ENCODE results near the gene SRF.

The SRF gene

DNA sequence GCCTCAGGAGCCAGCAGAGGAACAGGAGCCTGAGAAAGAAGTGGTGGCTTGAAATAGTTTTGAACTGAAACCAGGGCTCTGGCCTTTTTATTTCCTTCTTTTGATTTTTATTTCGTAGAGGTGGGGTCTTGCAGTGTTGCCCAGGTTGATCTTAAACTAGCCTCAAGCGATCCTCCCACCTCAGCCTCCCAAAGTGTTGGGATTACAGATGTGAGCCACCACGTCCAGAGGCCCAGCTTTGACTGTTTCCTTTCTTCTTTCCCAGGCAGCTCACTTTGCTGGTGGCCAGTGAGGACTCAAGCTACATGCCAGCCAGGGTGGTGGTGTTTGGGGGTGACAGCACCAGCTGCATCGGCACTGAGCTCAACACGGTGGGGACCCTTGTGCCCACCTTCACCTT is 31.4 kb downstream of the SRF start:
- Histone ChIP-seq H3K27me3 (ENCODE audit: insufficient read depth, low read length, poor library complexity, severe bottlenecking) (no peaks in the 10 kb centered on the region), H2AFZ (ENCODE audit: low read length) (no peak overlapping the region), H3K36me3 (ENCODE audit: insufficient read depth, low read length) (peaks cover 3% of the 10 kb centered on the region; the same call in 1 of the 2 replicates), H3K9ac (ENCODE audit: low read depth, low read length, poor library complexity, severe bottlenecking) (no peak overlapping the region), H3F3A (ENCODE audit: low read depth) (no peaks in the 10 kb centered on the region), H3K9me2 (replicated peaks; ENCODE audit: low read depth, low read length) (no peaks in the 10 kb centered on the region), H3K79me2 (ENCODE audit: insufficient read depth, low read length) (no peaks in the 10 kb centered on the region), H3K4me2 (ENCODE audit: low read depth, low read length, poor library complexity, severe bottlenecking) (no peak overlapping the region), H4K20me1 (ENCODE audit: insufficient read depth, low read length, poor library complexity, severe bottlenecking) (no peaks in the 10 kb centered on the region), H3K4me1 (ENCODE audit: insufficient read depth, low read length, poor library complexity, severe bottlenecking) (no peaks in the 10 kb centered on the region), H3K9me3 (ENCODE audit: insufficient read depth, low read depth, low read length) (no peaks in the 10 kb centered on the region), H3K4me3 (ENCODE audit: low read length, poor library complexity, severe bottlenecking) (no peak overlapping the region)
- TF ChIP-seq EZH2phosphoT487 (IDR thresholded peaks at IDR 0.05; ENCODE audit: borderline replicate concordance): no peak
- TF ChIP-seq, protein P1, sequence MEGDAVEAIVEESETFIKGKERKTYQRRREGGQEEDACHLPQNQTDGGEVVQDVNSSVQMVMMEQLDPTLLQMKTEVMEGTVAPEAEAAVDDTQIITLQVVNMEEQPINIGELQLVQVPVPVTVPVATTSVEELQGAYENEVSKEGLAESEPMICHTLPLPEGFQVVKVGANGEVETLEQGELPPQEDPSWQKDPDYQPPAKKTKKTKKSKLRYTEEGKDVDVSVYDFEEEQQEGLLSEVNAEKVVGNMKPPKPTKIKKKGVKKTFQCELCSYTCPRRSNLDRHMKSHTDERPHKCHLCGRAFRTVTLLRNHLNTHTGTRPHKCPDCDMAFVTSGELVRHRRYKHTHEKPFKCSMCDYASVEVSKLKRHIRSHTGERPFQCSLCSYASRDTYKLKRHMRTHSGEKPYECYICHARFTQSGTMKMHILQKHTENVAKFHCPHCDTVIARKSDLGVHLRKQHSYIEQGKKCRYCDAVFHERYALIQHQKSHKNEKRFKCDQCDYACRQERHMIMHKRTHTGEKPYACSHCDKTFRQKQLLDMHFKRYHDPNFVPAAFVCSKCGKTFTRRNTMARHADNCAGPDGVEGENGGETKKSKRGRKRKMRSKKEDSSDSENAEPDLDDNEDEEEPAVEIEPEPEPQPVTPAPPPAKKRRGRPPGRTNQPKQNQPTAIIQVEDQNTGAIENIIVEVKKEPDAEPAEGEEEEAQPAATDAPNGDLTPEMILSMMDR (conservative IDR thresholded peaks at IDR 0.05; ENCODE audit: low read length): no peak

DNA sequence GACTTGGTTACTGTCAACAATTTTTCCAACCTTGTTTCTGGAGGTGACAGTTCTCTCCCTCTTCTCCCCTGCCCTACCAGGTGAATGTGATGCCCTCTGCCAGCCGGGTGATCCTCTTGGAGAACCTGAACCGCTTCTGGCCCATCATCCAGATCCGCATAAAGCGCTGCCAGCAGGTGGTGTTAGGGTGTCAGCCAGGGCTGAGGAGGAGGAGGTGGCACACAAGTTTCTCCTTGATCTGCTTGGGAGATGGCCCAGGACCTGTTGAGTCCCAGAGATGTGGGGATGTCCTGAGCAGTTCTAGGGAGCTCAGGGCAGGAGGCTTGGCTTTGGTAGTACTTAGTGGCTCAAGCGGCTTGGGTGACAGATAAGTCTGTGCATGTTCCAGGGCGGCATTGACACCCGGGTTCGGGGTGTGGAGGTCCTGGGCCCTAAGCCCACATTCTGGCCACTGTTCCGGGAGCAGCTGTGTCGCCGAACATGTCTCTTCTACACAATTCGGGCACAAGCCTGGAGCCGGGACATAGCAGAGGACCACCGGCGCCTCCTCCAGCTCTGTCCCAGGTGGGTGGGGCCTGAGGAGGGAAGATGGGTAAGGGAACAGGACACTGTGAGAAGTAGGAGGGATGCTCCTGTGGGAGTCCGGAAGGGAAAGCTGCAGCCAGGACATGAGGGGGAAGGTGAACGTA is 32.1 kb downstream of the SRF start:
- no peak overlapping the region for H3K9ac ChIP-seq (ENCODE audit: low read depth, low read length, poor library complexity, severe bottlenecking)
- H3F3A ChIP-seq (ENCODE audit: low read depth): no peaks in the 10 kb centered on the region
- TF ChIP-seq, protein P1 (conservative IDR thresholded peaks at IDR 0.05; ENCODE audit: low read length): no peak
- TF ChIP-seq EZH2phosphoT487 (IDR thresholded peaks at IDR 0.05; ENCODE audit: borderline replicate concordance): no peak
- H3K9me2 ChIP-seq (replicated peaks; ENCODE audit: low read depth, low read length): no peaks in the 10 kb centered on the region
- H4K20me1 ChIP-seq (ENCODE audit: insufficient read depth, low read length, poor library complexity, severe bottlenecking): no peaks in the 10 kb centered on the region
- no peak overlapping the region for H3K4me2 ChIP-seq (ENCODE audit: low read depth, low read length, poor library complexity, severe bottlenecking)
- no peaks in the 10 kb centered on the region for H3K79me2 ChIP-seq (ENCODE audit: insufficient read depth, low read length)
- no peak overlapping the region for H3K4me3 ChIP-seq (ENCODE audit: low read length, poor library complexity, severe bottlenecking)
- no peak overlapping the region for H2AFZ ChIP-seq (ENCODE audit: low read length)
- H3K4me1 ChIP-seq (ENCODE audit: insufficient read depth, low read length, poor library complexity, severe bottlenecking): no peaks in the 10 kb centered on the region
- peaks cover 3% of the 10 kb centered on the region; the same call in 1 of the 2 replicates for H3K36me3 ChIP-seq (ENCODE audit: insufficient read depth, low read length)
- H3K27me3 ChIP-seq (ENCODE audit: insufficient read depth, low read length, poor library complexity, severe bottlenecking): no peaks in the 10 kb centered on the region
- H3K9me3 ChIP-seq (ENCODE audit: insufficient read depth, low read depth, low read length): no peaks in the 10 kb centered on the region

DNA sequence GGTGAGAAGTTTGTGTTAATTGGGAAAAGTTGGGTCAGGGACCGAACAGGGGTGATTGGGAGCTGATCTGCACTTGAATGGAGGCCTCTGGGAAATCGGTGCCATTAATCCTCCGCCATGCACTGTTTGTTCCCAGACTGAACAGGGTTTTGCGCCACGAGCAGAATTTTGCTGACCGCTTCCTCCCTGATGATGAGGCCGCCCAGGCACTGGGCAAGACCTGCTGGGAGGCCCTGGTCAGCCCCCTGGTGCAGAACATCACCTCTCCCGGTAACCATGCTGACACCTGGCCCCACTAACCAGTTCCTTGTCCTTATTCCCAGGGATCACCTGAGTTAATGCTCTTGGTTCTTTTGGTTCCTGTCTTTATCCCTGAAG is 32.6 kb downstream of the SRF start:
- H3K79me2 ChIP-seq (ENCODE audit: insufficient read depth, low read length): no peaks in the 10 kb centered on the region
- no peaks in the 10 kb centered on the region for H3F3A ChIP-seq (ENCODE audit: low read depth)
- H3K27me3 ChIP-seq (ENCODE audit: insufficient read depth, low read length, poor library complexity, severe bottlenecking): no peaks in the 10 kb centered on the region
- no peak overlapping the region for H3K4me2 ChIP-seq (ENCODE audit: low read depth, low read length, poor library complexity, severe bottlenecking)
- H2AFZ ChIP-seq (ENCODE audit: low read length): no peak overlapping the region
- H3K4me1 ChIP-seq (ENCODE audit: insufficient read depth, low read length, poor library complexity, severe bottlenecking): no peaks in the 10 kb centered on the region
- TF ChIP-seq EZH2phosphoT487 (IDR thresholded peaks at IDR 0.05; ENCODE audit: borderline replicate concordance): no peak
- TF ChIP-seq, protein P1 (conservative IDR thresholded peaks at IDR 0.05; ENCODE audit: low read length): no peak
- H3K9me3 ChIP-seq (ENCODE audit: insufficient read depth, low read depth, low read length): no peaks in the 10 kb centered on the region
- no peak overlapping the region for H3K4me3 ChIP-seq (ENCODE audit: low read length, poor library complexity, severe bottlenecking)
- H4K20me1 ChIP-seq (ENCODE audit: insufficient read depth, low read length, poor library complexity, severe bottlenecking): no peaks in the 10 kb centered on the region
- no peaks in the 10 kb centered on the region for H3K9me2 ChIP-seq (replicated peaks; ENCODE audit: low read depth, low read length)
- H3K9ac ChIP-seq (ENCODE audit: low read depth, low read length, poor library complexity, severe bottlenecking): no peak overlapping the region
- H3K36me3 ChIP-seq (ENCODE audit: insufficient read depth, low read length): no peaks in the 10 kb centered on the region
